Loucy (cell line): ENCODE measurements around the gene PHIP.
A peak's percentile ranks its signal among the peaks of the same experiment; 100 is the strongest.
"Not testable (repeated sequence)": the region's sequence is repeated elsewhere in the genome, so short reads cannot be mapped to it uniquely, and the experiment has no call there.

Source experiments
- H2AFZ ChIP-seq: fragments of 200-600 bp; sonication (generic); 2 replicates; pipeline ENCODE4 v1.6.0; 2016; ENCODE audit warnings: antibody characterized with exemption, mild to moderate bottlenecking, low read length, moderate library complexity
- H3F3A ChIP-seq: fragments of 200-600 bp; 2 replicates; pipeline ENCODE4 v1.6.0; 2016; ENCODE audit warnings: antibody characterized with exemption, low read depth, mild to moderate bottlenecking
- H3K27me3 ChIP-seq: fragments of 200-600 bp; sonication (generic); 2 replicates; pipeline ENCODE4 v1.6.1; 2014; ENCODE audit warnings: low read length, mild to moderate bottlenecking; ENCODE audit not compliant: insufficient read depth, poor library complexity, severe bottlenecking
- H3K36me3 ChIP-seq: fragments of 200-600 bp; sonication (generic); 2 replicates; pipeline ENCODE4 v1.6.1; 2016; ENCODE audit warnings: low read length; ENCODE audit not compliant: insufficient read depth
- H3K4me1 ChIP-seq: fragments of 200-600 bp; sonication (generic); 2 replicates; pipeline ENCODE4 v1.5.1; 2014; ENCODE audit warnings: low read length, mild to moderate bottlenecking; ENCODE audit not compliant: insufficient read depth, poor library complexity, severe bottlenecking
- H3K4me2 ChIP-seq: fragments of 200-600 bp; sonication (generic); 2 replicates; pipeline ENCODE4 v1.6.0; 2014; ENCODE audit warnings: antibody characterized with exemption, low read length, low read depth, mild to moderate bottlenecking; ENCODE audit not compliant: poor library complexity, severe bottlenecking
- H3K4me3 ChIP-seq: fragments of 200-600 bp; sonication (generic); 2 replicates; pipeline ENCODE4 v1.5.1; 2014; ENCODE audit warnings: low read length, mild to moderate bottlenecking, mixed read lengths; ENCODE audit not compliant: poor library complexity, severe bottlenecking
- H3K79me2 ChIP-seq: fragments of 200-600 bp; sonication (generic); 2 replicates; pipeline ENCODE4 v1.6.1; 2014; ENCODE audit warnings: low read length; ENCODE audit not compliant: insufficient read depth
- H3K9ac ChIP-seq: fragments of 200-600 bp; sonication (generic); 2 replicates; pipeline ENCODE4 v1.6.0; 2014; ENCODE audit warnings: mild to moderate bottlenecking, low read depth, low read length, moderate library complexity; ENCODE audit not compliant: poor library complexity, severe bottlenecking
- H3K9me2 ChIP-seq: fragments of 200-600 bp; sonication (generic); replicated peaks from 2 replicates; pipeline ENCODE4 v1.6.1; 2016; ENCODE audit warnings: low read depth, low read length, mixed read lengths
- H3K9me3 ChIP-seq: fragments of 200-600 bp; sonication (generic); 2 replicates; pipeline ENCODE4 v1.6.1; 2014; ENCODE audit warnings: mild to moderate bottlenecking, antibody characterized with exemption, low read length, low read depth; ENCODE audit not compliant: insufficient read depth
- H4K20me1 ChIP-seq: fragments of 200-600 bp; sonication (generic); 2 replicates; pipeline ENCODE4 v1.6.0; 2014; ENCODE audit warnings: antibody characterized with exemption, low read length, mild to moderate bottlenecking; ENCODE audit not compliant: insufficient read depth, poor library complexity, severe bottlenecking
- CTCF ChIP-seq: fragments of 200-600 bp; sonication (generic); conservative IDR thresholded peaks from 2 replicates; pipeline ENCODE4 v1.5.1; 2014; ENCODE audit warnings: mild to moderate bottlenecking, antibody characterized with exemption, low read length
- EZH2phosphoT487 ChIP-seq: fragments of 200-600 bp; IDR thresholded peaks from 2 replicates; pipeline ENCODE4 v1.6.1; 2018; ENCODE audit warnings: antibody characterized with exemption, mild to moderate bottlenecking, moderate library complexity, borderline replicate concordance

PHIP gene

GRCh38 chr6:79091801-79092200 lies 13.7 kb upstream of the PHIP start:
- H3F3A ChIP-seq, H3K4me1 ChIP-seq, H3K4me2 ChIP-seq, H4K20me1 ChIP-seq, H2AFZ ChIP-seq, H3K4me3 ChIP-seq, H3K79me2 ChIP-seq, H3K36me3 ChIP-seq, H3K9me2 ChIP-seq, H3K27me3 ChIP-seq, H3K9ac ChIP-seq, H3K9me3 ChIP-seq: not testable (repeated sequence)
- peak; percentile 21 for TF ChIP-seq CTCF

GRCh38 chr6:79089552-79090404 lies 11.7 kb upstream of the PHIP start:
- Histone ChIP-seq H4K20me1 (no peaks in the 10 kb centered on the region), H3K9me2 (no peaks in the 10 kb centered on the region), H3K9ac (no peak overlapping the region), H2AFZ (no peak overlapping the region), H3K36me3 (no peaks in the 10 kb centered on the region), H3K4me3 (no peak overlapping the region), H3K27me3 (no peaks in the 10 kb centered on the region), H3K4me2 (no peak overlapping the region), H3F3A (no peaks in the 10 kb centered on the region), H3K9me3 (no peaks in the 10 kb centered on the region), H3K4me1 (no peaks in the 10 kb centered on the region), H3K79me2 (no peaks in the 10 kb centered on the region)
- TF ChIP-seq CTCF: no peak
- TF ChIP-seq EZH2phosphoT487: no peak

GRCh38 chr6:79084693-79085092 lies 6.6 kb upstream of the PHIP start:
- Histone ChIP-seq H3K79me2 (peaks cover 6% of the 10 kb centered on the region), H3K4me3 (no peak overlapping the region), H3K9ac (no peak overlapping the region), H3F3A (no peaks in the 10 kb centered on the region), H3K36me3 (no peaks in the 10 kb centered on the region), H3K4me1 (peaks cover 28% of the 10 kb centered on the region), H3K9me3 (no peaks in the 10 kb centered on the region), H3K4me2 (no peak overlapping the region), H3K9me2 (no peaks in the 10 kb centered on the region), H2AFZ (no peak overlapping the region), H3K27me3 (no peaks in the 10 kb centered on the region), H4K20me1 (no peaks in the 10 kb centered on the region)
- TF ChIP-seq CTCF (no peak), EZH2phosphoT487 (no peak)
